GM19324 (cell line): ENCODE measurements around the gene TFPI.
"Not testable (repeated sequence)": the region's sequence is repeated elsewhere in the genome, so short reads cannot be mapped to it uniquely, and the experiment has no call there.

Source experiments
- ATAC-seq: cut with Tn5 transposase; IDR thresholded peaks from one replicate; pipeline ENCODE4 v1.9.1; 2021; ENCODE audit warnings: mild to moderate bottlenecking, moderate library complexity; ENCODE audit not compliant: unreplicated experiment, low FRiP score

Gene TFPI

GRCh38 chr2:187529248-187529976 is 24.8 kb downstream of the TFPI start:
- ATAC-seq, result no peak

- no peak for ATAC-seq
Observed at GRCh38 chr2:187528042-187528441, 26.2 kb downstream of the TFPI start.

GRCh38 chr2:187527262-187527661 is 27.0 kb downstream of the TFPI start:
- ATAC-seq, result no peak

GRCh38 chr2:187526792-187527191 is 27.4 kb downstream of the TFPI start:
- ATAC-seq, result no peak

GRCh38 chr2:187525163-187525900 is 28.9 kb downstream of the TFPI start:
- ATAC-seq, result no peak

- ATAC-seq, result no peak
Observed at GRCh38 chr2:187523325-187523724, 30.9 kb downstream of the TFPI start.

GRCh38 chr2:187520121-187520624 is 34.1 kb downstream of the TFPI start:
- no peak for ATAC-seq

- no peak for ATAC-seq
Observed at GRCh38 chr2:187519419-187520120, 34.7 kb downstream of the TFPI start.

GRCh38 chr2:187517750-187518361 is 36.4 kb downstream of the TFPI start:
- ATAC-seq, result not testable (repeated sequence)

GRCh38 chr2:187516630-187517510 is 37.4 kb downstream of the TFPI start:
- ATAC-seq, result not testable (repeated sequence)

- no peak for ATAC-seq
Observed at GRCh38 chr2:187514930-187515329, 39.3 kb downstream of the TFPI start.

GRCh38 chr2:187514235-187514829 is 39.9 kb downstream of the TFPI start:
- not testable (repeated sequence) for ATAC-seq

- ATAC-seq, result not testable (repeated sequence)
Observed at GRCh38 chr2:187513460-187514234, 40.6 kb downstream of the TFPI start.

- ATAC-seq, result no peak
Observed at GRCh38 chr2:187511356-187512315, 42.6 kb downstream of the TFPI start.

GRCh38 chr2:187510419-187511355 is 43.5 kb downstream of the TFPI start:
- ATAC-seq, result not testable (repeated sequence)

GRCh38 chr2:187509667-187510417 is 44.4 kb downstream of the TFPI start:
- no peak for ATAC-seq
